GM21526 (cell line): ENCODE results near the gene AGAP3.
A peak's percentile ranks its signal among the peaks of the same experiment; 100 is the strongest.

Experiments
- ATAC-seq: cut with Tn5 transposase; IDR thresholded peaks from one replicate; pipeline ENCODE4 v1.9.1; 2021; ENCODE audit warnings: moderate library complexity; ENCODE audit not compliant: unreplicated experiment, low FRiP score

AGAP3 gene

DNA sequence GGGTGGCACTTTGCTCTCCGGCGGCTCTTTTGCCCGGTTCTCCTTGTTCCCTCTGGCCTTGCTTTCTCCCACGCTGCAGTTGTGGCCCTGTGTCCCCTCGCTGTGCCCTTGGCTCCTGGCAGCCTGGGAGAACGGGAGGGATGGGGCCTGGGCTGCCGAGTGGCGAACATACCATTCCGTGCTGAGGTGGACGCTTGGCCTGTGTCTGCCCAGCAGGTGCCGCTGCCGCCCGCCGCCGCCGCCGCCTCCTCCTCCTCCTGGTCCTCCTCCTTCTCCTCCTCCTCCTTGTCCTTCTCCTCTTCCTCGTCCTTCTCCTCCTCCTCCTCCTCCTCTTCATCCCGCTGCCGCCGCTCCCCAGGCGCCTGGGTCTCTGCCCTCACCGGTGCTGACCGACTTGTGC is 36.0 kb downstream of the AGAP3 start:
- ATAC-seq = no peak

DNA sequence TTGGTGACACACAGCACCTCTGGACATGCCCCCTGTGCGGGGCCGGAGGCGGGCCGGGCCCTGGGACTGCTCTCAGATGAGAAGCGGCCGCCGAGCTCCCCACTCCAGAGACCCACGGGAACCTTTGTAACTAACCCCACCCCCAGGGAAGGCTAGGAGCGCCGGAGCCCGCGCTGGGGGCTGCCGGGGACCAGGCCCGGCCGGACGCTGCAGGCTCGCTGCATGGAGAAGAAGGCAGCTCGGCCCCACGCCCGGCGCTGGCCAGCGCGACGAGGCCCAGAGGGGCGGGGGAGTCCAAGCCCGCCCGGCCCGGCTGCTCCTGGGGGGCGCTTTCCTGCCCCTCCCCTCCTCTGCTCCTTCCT is 36.5 kb downstream of the AGAP3 start:
- no peak for ATAC-seq

DNA sequence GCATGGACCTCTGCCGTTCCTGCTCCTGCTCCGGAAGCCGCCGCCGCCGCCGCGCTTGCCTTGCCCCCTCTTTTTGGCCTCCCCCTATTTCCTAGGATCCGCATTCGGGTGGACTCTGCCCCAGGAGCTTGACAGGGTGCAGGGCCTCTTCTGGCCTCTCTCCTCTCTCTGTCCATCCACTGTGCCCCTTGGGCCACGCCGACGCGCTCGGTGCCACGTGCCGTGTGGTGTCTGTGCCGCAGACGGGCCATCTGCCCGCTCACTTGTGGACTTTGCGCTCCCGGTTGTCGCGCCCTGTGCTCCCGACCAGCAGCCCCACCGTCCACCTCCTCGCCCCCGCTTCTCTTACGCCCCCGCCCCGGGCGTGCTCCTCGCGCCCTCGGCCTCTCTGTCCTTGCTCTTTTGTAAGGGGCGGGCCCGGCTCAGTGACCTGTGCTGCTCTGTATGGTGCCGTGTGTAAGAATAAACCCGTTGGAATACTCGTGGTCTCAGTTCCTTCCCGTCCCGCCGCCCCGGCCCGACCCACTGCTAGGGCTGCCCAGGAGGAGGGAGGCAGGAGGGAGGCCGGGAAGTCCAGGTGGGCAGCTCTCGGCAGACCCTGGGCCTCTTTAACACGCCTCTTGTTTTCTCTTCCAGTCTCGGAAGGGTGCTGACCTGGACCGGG is 37.0 kb downstream of the AGAP3 start:
- no peak for ATAC-seq

DNA sequence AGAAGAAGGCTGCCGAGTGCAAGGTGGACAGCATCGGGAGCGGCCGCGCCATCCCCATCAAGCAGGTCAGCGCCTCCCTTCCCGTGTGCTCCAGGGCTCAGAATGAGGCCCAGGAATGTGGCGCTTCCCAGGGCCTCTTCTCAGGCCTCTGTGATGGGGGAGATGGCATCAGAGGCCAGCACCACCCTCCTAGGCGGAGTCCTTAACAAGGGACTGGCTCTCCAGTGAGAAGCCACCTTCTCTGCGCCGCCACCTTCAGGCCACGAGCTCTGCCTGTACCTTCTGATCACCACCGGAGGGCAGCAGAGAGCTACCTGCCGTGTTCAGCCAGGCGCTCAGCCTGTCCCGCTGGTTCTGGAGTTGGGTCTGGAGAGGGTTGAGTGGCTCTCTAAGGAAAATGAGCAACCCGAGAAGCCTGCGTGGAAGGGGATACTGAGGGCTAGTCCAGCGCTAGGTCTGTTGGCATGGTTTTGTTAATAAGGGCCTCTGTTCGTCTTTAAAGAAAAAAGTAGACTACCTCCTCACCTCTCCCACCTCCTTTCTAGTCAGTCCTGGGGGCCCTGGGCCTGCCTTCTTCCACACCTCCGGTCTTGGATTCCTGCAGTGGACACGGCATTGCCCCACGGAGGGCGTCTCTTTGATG is 37.7 kb downstream of the AGAP3 start:
- peak; percentile 75 for ATAC-seq

DNA sequence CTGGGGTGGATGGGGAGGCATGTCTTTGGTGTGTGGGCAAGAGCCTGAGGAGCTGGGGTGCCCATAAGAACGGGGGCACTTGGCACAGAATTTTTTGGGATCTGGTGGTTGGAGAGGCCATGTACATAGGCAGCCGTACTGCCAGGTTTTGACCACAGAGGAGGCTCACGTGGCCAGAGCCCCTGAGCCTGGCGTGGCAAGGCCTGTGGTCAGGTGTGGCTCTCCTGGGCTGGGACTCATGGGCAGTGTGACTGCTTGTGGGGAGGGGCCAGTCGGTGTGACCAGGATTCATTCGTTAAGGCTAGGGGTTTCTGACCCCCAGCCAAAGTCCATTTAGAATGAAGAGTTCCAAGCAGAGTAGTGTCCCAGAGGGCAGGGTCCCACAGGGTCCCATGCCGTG is 38.2 kb downstream of the AGAP3 start:
- ATAC-seq = no peak

DNA sequence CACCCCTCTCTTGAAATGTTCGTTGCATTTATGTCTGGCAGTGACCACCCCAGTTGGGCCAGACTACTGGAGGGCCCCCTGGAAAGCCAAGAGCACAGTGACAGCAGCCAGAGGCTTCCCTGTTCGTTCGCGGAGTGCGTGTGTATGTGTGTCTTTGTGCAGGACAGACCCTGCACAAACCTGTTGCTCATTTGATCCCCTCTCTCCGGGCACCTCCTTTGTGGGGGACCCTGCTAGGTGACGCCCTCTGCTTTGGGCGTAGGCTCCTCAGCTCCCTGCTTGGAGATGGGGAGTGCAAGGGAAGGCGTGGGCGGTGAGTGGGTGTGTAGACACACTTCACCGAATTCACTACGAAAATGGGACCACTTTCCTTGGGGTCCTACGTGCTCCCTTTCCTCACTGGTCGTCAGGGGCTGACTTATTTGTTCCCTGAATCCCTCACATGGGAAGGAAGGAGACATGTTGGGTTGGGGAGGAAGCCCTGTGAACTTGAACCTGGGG is 38.7 kb downstream of the AGAP3 start:
- no peak for ATAC-seq

DNA sequence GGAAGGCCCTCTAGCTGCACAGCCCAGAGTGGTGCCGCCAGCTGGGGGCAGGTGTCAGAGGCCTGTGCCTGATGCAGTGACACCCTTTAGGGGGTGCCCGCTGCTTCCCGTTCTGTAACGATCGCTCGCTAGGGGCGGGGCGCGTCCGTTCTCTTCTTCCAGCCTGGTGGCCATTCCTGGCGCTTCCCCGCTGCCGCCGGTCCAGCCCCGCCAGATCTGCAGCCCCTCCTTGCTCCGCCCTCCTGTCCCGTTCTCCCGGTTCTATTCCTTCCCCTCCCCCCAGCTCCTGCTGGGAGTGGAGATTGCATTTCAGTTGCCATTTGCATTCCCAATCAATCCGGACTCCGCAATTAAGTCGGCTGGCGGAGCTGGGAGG is 39.2 kb downstream of the AGAP3 start:
- no peak for ATAC-seq

DNA sequence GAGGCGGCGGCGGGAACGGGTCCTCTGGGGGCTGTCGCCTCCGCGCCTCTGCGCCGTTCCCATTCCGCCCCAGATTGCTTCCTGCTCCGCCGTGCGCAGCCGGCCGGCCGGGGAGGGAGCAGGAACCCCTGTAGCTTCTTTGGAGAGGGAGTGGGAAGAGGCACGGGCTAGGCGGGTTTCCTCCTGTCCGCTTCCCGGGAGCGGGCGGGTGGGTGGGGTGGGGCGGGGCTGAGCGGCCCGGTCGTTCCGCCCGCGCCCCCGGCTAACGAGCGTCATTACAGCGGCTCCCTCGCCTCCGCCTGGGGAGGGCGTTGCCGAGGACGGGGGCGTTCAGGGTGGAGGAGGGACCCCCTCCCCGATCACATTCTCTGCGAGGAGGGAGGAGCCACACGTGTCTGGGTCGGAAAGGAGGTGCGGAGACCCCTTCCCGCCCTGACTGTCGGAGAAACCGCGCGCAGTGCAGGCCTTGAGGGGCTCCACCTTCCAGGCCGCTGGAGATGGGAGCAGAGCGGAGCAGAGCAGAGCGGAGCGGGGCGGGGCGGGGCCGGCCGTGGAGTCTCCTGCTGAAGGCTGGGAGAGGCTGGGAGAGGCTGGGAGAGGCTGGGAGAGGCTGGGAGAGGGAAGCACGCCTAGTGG is 39.7 kb downstream of the AGAP3 start:
- ATAC-seq = no peak

DNA sequence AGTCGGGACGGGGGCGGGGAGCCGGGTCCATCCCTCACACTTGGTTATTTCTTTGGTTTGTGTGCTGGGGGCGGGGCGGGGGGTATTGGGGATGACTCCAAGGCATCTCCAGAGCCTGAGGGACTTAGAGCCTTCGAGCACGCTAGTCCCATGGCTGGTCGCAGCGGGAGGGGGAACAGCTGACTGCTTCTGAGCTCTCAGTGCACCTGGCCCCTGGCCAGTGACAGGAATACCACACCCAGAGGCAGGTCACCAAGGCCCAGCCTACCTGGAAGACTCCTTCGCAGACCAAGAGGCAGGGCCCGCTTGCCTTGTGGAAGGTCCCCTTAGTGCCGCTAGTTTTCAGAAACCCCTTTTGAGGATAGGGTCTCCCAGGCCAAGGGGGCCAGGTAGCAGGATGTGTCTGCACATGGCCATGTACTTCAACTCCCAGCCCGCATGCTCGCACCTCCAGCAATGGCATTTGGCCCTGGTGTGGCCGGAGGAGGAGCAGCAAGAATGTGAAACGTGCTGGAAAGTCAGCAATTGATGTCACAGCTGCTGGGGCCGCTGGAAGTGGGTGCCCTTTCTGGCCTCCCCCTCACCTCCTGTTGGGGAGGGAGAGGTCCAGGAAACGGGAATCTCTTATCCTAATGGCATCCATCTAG is 40.3 kb downstream of the AGAP3 start:
- no peak for ATAC-seq

DNA sequence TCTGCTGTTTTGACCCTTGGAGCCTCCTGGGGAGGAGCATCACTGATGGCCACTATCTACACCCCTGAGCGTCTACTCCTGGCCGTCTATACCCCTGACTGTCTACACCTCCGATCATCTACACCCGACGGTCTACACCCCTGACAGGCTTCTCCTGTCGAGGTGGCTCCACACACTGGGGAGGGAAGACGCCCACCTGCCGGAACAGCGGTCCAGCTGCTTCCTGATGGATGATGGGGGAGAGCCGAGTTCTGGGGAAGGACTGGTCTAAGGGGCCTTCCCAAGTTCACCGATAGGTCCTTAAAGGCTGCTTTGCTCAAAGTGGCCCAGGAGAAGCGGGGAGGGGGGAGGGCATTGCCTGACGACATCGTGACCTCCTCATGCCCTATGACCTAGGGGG is 41.9 kb downstream of the AGAP3 start:
- no peak for ATAC-seq

DNA sequence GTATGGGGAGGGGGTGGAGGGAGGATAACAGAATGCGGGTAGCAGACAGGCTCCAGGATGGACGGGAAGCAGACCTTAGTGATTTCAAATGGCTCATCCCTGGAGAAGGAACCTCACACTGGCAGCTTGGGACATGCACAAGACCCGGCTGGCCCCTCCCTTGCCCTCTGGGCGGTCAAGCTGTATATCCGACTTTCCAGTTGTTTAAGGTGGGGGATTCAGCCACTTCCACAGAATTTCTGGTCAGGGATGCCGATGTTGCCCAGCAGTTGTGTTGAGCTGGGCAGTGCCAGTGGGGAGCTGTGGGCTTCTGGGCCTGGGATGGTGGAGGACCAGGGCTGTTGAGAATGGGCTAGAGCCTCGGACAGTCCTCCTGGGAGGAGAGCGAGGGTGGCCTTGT is 42.4 kb downstream of the AGAP3 start:
- ATAC-seq = no peak

DNA sequence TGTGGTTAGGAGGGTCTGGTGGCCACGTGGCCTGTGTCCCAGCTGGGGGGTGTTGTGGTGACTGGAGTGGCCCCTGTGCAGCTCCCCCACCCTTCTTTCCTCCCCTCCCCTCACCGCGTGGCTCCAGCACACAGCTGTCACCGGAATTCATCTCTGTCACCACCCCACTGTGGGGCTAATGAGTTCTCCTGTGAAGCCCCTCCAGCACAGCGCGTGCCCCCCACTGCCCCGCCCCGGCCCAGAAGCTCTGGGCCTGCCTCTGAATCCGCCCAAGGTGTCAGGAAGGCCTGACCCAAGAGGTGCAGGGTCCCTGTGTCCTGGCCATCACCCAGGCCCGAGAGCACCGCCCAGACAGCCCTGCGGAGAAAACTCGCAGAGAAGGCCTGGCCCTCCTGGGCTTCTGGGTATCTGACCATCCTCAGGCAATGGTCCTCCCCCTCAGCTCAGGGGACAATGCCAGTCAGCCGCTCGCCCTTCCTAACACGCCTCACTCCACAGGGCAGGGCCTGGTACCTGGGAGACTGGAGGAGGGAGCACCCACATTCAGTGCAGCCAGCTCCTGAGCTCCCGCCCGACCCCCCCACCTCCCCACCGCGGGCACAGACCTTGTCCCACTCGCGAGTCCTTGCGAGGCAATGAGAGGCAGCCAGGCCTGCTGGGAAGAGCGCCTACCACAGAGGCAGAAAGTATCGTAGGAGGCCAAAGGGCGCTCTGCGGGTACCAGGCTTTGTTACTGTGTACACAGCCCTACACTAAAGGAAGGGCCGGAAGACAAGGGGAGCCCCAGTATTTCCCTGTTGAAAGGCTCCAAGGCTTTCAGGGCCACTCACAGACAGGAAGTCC is 43.1 kb downstream of the AGAP3 start:
- no peak for ATAC-seq

DNA sequence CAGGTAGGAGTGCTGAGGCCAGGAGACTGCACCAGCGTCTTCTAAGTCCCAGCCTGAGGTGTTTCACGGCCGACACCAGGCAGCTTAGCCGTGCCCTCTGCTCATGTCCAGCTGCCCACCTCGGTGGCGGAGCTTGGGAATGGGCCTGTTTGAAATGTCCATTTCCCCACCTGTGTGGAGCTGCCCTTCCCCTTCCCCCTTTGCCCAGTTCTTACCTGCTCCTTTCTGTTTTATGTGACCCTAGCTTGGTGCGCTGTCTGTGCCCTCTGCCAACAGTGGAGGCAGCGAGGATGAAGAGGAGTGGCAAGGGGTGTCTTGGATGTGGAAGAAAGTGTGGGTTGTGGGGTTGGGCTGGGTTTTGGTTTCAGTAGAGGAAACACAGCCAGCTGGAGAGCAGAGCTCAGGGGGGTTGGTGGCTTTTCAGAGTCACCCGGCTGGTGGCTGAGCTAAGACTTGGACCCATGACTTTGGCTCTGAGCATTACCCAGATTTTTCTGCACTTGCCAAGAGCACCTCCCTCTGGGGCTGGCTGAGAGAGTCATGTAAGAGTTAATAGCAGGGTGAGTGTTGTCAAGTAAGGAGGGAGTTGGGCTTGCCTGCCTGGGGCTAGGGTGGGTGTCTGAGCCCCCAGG is 43.8 kb downstream of the AGAP3 start:
- no peak for ATAC-seq

DNA sequence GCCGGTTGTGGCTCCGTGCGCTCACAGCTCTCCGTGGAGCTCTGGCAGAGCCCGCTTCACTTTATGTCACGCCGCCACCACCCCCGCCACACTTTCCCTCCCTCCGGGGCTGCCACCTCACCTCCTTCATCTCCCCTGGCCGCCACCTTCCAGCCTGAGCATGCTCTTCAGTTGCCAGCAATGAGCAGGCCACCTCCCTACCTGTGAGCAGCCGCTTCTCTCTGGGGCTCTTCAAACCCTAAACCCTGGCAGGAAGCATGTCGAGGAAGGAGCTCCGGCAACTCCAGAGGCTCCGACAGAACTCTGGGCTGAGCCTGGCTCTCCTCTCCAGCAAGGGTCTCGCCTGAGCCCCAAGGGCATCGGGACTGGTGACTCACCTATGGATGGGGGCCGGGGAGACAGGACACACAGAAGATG is 44.5 kb downstream of the AGAP3 start:
- no peak for ATAC-seq

DNA sequence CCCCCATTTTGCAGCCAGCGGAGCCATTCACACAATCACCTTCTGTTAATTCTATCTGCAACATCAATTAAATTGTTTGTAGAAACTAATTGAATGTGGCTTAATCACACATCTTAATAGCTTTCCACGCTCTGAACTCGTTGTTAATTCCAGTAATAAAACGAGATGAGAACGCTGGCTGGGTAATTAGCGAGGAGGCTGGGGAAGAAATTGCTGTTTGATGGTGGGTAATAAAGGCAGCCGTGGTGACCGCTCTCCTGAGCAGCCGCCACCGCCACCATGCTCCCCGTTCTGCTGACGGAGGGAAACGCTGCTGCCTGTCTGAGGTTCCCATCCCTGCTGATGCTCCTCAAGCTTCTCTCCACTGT is 44.9 kb downstream of the AGAP3 start:
- no peak for ATAC-seq

DNA sequence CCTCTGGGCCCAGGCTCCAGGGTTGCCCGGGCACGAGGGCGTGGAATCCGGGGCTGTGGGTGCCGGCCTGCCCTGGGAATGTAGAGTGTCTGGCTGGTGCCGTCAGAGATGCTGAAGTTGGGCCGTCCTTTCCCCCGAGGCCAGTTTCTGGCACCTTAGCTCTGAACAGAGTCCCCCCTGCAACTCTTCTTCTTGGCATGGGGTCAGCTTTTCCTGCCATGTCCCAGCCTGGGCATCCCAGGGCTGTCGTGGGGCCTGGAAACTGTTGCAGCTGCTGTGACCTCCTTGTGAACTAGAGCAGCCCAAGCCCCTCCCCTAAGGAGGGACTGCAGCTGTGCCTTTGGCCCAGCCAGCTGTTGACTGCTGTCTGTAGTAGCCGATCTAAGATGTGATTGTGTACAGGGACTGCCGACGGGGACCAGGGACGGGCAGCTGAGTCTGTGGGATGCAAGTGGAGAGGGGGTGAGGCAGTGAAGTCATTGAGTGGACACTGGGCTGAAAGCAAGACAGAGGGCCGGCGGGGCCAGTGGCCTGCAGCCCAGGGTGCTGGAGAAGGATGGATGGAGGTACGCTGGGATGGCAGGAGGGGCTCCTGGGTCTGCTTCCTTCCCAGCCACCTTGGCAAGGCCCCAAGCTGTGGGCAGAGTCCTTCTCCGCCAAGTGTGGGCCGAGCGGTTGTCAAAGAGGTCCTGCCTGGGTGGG is 45.5 kb downstream of the AGAP3 start:
- no peak for ATAC-seq

DNA sequence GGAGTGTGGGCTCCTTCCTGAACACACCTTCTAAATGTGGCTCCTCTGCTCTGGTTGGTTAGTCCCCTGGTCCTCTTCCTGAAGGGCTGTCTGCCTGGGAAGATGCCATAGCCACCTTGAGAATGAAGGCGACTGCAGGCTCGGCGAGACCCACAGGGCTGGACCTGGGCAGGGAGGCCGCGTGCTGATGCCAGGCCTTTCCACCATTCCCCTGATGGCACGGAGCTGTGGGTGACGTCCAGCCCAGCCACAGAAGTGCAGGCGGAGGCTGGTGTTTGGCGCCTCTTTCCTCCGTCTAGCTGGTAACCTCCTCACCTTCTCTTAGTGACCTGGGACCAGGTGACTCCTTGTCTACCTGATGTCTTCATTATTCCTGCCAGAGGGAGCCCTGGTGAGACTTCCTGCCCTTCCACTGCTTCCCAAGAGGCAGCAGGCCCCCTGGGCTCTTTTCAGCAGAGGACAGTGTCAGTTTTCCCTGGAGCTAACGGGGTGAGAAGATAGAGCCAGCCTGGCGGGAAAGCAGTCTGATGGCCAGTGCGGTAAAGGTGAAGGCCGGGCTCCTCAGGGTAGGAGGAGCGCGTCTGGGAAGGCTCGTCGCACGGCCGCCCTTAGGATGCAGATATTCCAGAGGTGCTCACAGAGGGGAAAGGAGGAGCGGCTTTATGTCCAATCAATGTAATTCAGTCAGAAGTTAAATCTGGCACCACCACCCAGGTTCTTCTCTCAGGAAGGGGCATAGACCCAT is 46.4 kb downstream of the AGAP3 start:
- no peak for ATAC-seq

DNA sequence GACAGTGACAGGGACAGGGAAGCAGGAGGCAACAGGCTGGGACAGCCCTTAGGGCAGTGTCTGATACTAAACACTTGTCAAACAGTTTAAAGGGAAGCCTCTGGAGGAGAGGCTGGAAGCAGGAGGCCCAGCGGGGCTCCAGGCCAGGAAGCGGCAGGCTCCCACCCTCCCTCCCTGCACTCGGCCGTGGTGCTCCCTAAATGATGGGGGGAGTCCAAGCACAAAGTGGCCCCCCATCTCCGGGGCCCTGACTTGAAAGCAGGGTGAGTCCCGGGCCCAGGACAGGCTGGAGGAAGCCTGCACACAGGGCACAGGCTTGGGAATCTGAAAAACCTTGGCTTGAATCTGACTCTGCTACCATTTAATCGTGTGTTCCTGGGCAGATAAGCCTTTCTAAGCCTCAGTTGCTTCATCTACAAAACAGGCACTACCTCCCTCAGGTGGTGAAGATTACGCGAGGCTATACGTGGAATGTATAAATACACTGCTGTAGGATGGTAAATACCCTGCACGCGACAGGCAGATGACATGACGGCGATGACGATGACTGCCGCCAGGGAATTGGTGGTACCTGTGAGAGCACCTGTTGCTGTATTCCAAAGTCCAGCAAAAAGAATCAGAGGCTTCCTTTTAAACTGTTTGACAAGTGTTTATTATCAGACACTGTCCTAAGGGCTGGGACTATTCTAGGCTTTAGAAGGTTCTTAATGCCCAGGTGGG is 47.2 kb downstream of the AGAP3 start:
- no peak for ATAC-seq
